Measurements from ENCODE around the gene FAM161B.
"Not testable (repeated sequence)": the region's sequence is repeated elsewhere in the genome, so short reads cannot be mapped to it uniquely, and the experiment has no call there.

The FAM161B gene

GRCh38 chr14:73909681-73910080 is 40.2 kb downstream of the FAM161B start:
- H3K4me3 ChIP-seq (ENCODE audit: low read depth, low read length): no peak overlapping the region
- no peak for TF ChIP-seq CTCF (conservative IDR thresholded peaks at IDR 0.05; ENCODE audit: low read depth, low read length)
- DNase-seq (ENCODE audit: low read depth): no peak

GRCh38 chr14:73903028-73903427 is 46.9 kb downstream of the FAM161B start:
- TF ChIP-seq CTCF (conservative IDR thresholded peaks at IDR 0.05; ENCODE audit: low read depth, low read length): no peak
- H3K4me3 ChIP-seq (ENCODE audit: low read depth, low read length): no peak overlapping the region
- DNase-seq (ENCODE audit: low read depth): peak; percentile 36

- DNase-seq (ENCODE audit: low read depth): peak; percentile 21
- TF ChIP-seq CTCF (conservative IDR thresholded peaks at IDR 0.05; ENCODE audit: low read depth, low read length): no peak
Measured at GRCh38 chr14:73896521-73896920, 53.4 kb downstream of the FAM161B start.

GRCh38 chr14:73895939-73896338 is 54.0 kb downstream of the FAM161B start:
- no peak for TF ChIP-seq CTCF (conservative IDR thresholded peaks at IDR 0.05; ENCODE audit: low read depth, low read length)
- DNase-seq (ENCODE audit: low read depth): no peak
- no peak overlapping the region for H3K4me3 ChIP-seq (ENCODE audit: low read depth, low read length)

More at GRCh38 chr14:73896521-73896920, 53.4 kb downstream of the FAM161B start:
- no peak overlapping the region for H3K4me3 ChIP-seq (ENCODE audit: low read depth, low read length)

- DNase-seq (ENCODE audit: low read depth); H3K4me3 ChIP-seq (ENCODE audit: low read depth, low read length): not testable (repeated sequence)
Measured at GRCh38 chr14:73894180-73894687, 55.7 kb downstream of the FAM161B start.

GRCh38 chr14:73889376-73889775 is 60.5 kb downstream of the FAM161B start:
- TF ChIP-seq CTCF (conservative IDR thresholded peaks at IDR 0.05; ENCODE audit: low read depth, low read length): no peak
- DNase-seq (ENCODE audit: low read depth): no peak
- H3K4me3 ChIP-seq (ENCODE audit: low read depth, low read length): no peak overlapping the region

- no peak for DNase-seq (ENCODE audit: low read depth)
- TF ChIP-seq CTCF (conservative IDR thresholded peaks at IDR 0.05; ENCODE audit: low read depth, low read length): no peak
- no peak overlapping the region for H3K4me3 ChIP-seq (ENCODE audit: low read depth, low read length)
Measured at GRCh38 chr14:73888971-73889370, 60.9 kb downstream of the FAM161B start.

- peak overlapping the region; percentile 9 for H3K4me3 ChIP-seq (ENCODE audit: low read depth, low read length)
- DNase-seq (ENCODE audit: low read depth): peak; percentile 22
- TF ChIP-seq CTCF (conservative IDR thresholded peaks at IDR 0.05; ENCODE audit: low read depth, low read length): no peak
Measured at GRCh38 chr14:73888460-73888725, 61.5 kb downstream of the FAM161B start.
